Heart right ventricle (tissue), 16 donors: ENCODE results near the gene FGF14. TPM values are rescaled to one million over a fixed set of nuclear protein-coding genes. Genes with fewer than 3 reads are reported as not detected.

Experiments
- ATAC-seq, 8 donors: fragments of 200-7000 bp; cut with Tn5 transposase; one replicate each; pipeline ENCODE4 v1.9.1; 2020; ENCODE audit warnings: mild to moderate bottlenecking in 8 of 8, moderate library complexity in 8 of 8, moderate number of reproducible peaks in 1 of 8
- DNase-seq, 2 donors: peaks; one replicate each; pipeline ENCODE4 v3.0.0-alpha.2; 2020
- H3K27ac ChIP-seq, 10 donors: fragments of 200-600 bp; sonication (generic) in 2 of 10; one replicate each; pipeline versions ENCODE4 v1.5.0 to v1.8.0; 2020 to 2022; ENCODE audit warnings: mild to moderate bottlenecking in 3 of 10
- H3K27me3 ChIP-seq, 7 donors: fragments of 200-600 bp; one replicate each; pipeline ENCODE4 v1.8.0; 2021 to 2022; ENCODE audit warnings: mild to moderate bottlenecking in 2 of 7
- H3K36me3 ChIP-seq, 9 donors: fragments of 200-600 bp; sonication (generic) in 1 of 9; one replicate each; pipeline versions ENCODE4 v1.5.0 to v1.8.0; 2020 to 2022; ENCODE audit warnings: mild to moderate bottlenecking in 2 of 9
- H3K4me1 ChIP-seq, 9 donors: fragments of 200-600 bp; sonication (generic) in 1 of 9; one replicate each; pipeline versions ENCODE4 v1.5.0 to v1.8.0; 2020 to 2022; ENCODE audit warnings: mild to moderate bottlenecking in 4 of 9
- H3K4me3 ChIP-seq, 10 donors: fragments of 200-600 bp; sonication (generic) in 2 of 10; one replicate each; pipeline versions ENCODE4 v1.5.0 to v1.8.0; 2020 to 2022; ENCODE audit warnings: mild to moderate bottlenecking in 7 of 10, moderate library complexity in 2 of 10
- H3K9me3 ChIP-seq, 11 donors: fragments of 200-600 bp in 10 of 11; sonication (generic) in 2 of 11; one replicate each; pipeline versions ENCODE4 v1.5.0 to v1.8.0; 2013 to 2022; ENCODE audit warnings: mild to moderate bottlenecking in 2 of 11, control low read depth in 1 of 11, moderate library complexity in 1 of 11
- CTCF ChIP-seq, 9 donors: fragments of 200-600 bp; sonication (generic) in 2 of 9; IDR thresholded peaks; one replicate each; pipeline versions ENCODE4 v1.5.0 to v1.8.0; 2021 to 2022; ENCODE audit warnings: antibody characterized with exemption in 9 of 9, mild to moderate bottlenecking in 5 of 9, moderate library complexity in 1 of 9
- WGBS, 2 donors: extraction: QIAGEN DNeasy Blood & Tissue Kit; methylation state at CpG; one replicate each; pipeline ENCODE4 v1.1.7; 2013; ENCODE audit warnings: inconsistent platforms in 1 of 2; 5-methylcytosine and 5-hydroxymethylcytosine counted together
- intact Hi-C, 10 donors: fragments of 100-400 bp; cut with DNase I; formaldehyde crosslinking; loops; one replicate each; pipeline versions ENCODE4 v1.11.1 to v1.14.2; 2022
- microRNA-seq, 2 donors: library from miRNA; unstranded; fragments of <30 nt; microRNA quantifications; one replicate each; pipeline ENCODE4 v1.2.0, GENCODE V29; 2021
- polyA plus RNA-seq, 2 donors: library from polyadenylated mRNA; stranded (reverse); fragments of 200-250 nt; gene quantifications; one replicate each; pipeline ENCODE4 v1.2.3, GENCODE V29; 2013
- total RNA-seq, 10 donors: library from RNA; stranded (reverse); fragmentation: NEBNext Ultra II Directional in 3 of 10; extraction: Animal tissue kit (Norgen Biotek cat#: 25700) in 3 of 10; gene quantifications; one replicate each; pipeline versions ENCODE4 v1.2.1 to v1.2.4, GENCODE V29; 2021 to 2023
- donor health status: Arrhythmogenic right ventricular cardiomyopathy.
- donor health status: ischemic (EF 13 %, LVEDD 7.1; RV severe dilation, severe dysfunction).
- donor health status: healthy with polysubstance abuse.
- donor health status: DM: no; HTN: yes; CAD: no.
- donor health status: DM: no; HTN: no; CAD: no.
- donor health status: ischemic (EF 25% LVEDD 6.9; RV normal size, moderate dysfunction).
- donor health status: ischemic (EF 25% LVEDD 5.7; RV mildly dilated, moderate dysfunction).
- donor health status: healthy.
- donor health status: DM: yes; HTN: yes; CAD: no.
- donor health status: Ischemic cardiomyopathy.
- donor health status: ischemic (EF 35%, LVEDD 5.7; RV mildly dilated, moderate dysfunction).
- donor health status: nonischemic (EF 11% LVEDD 7.7; RV severe dilation, severe dysfunction).
- donor health status: DM: yes; HTN: yes; CAD: no.
- donor health status: PGD.
- donor health status: ischemic (EF 29% LVEDD 5.4; RV normal size, mild dysfunction).
- donor health status: nonischemic (EF 23%, LVEDD 6.1; RV moderate dilation, normal function).

FGF14 gene
- total and polyA plus RNA-seq, 12 donors, result 0.20 to 7.8 (median 5.3) TPM

GRCh38 chr13:101686003-101686402 is 715.8 kb downstream of the FGF14 start:
- no peaks in the 10 kb centered on the region for H3K4me1 ChIP-seq
- ATAC-seq (no peak), DNase-seq (no peak)
- no peak overlapping the region for H3K27ac ChIP-seq
- H3K36me3 ChIP-seq, result no peaks in the 10 kb centered on the region
- no peak for TF ChIP-seq CTCF (IDR thresholded peaks at IDR 0.05)
- intact Hi-C loops, result no loop called here
- H3K4me3 ChIP-seq, result no peak overlapping the region
- 88 to 98% methylated on average over 2 of the region's 2 CpGs for WGBS, 2 donors
- H3K27me3 ChIP-seq, result no peaks in the 10 kb centered on the region
- H3K9me3 ChIP-seq, result peaks cover 0 to 4% (median 0%) of the 10 kb centered on the region in 11 donors

GRCh38 chr13:101681834-101682233 is 720.0 kb downstream of the FGF14 start:
- H3K4me3 ChIP-seq, result no peak overlapping the region
- ATAC-seq, result no peak
- intact Hi-C loops, result no loop called here

GRCh38 chr13:101673360-101674105 is 728.3 kb downstream of the FGF14 start:
- Histone ChIP-seq H3K4me1 (no peaks in the 10 kb centered on the region), H3K27me3 (no peaks in the 10 kb centered on the region), H3K36me3 (no peaks in the 10 kb centered on the region), H3K27ac (no peak overlapping the region), H3K9me3 (peaks cover 0 to 4% (median 0%) of the 10 kb centered on the region in 11 donors), H3K4me3 (no peak overlapping the region)
- no peak for TF ChIP-seq CTCF (IDR thresholded peaks at IDR 0.05)
- 56 to 61% methylated on average over 4 of the region's 4 CpGs for WGBS, 2 donors
- intact Hi-C loops, result no loop called here
- no peak for ATAC-seq
- no peak for DNase-seq

More at GRCh38 chr13:101681834-101682233, 720.0 kb downstream of the FGF14 start:
- no peak for TF ChIP-seq CTCF (IDR thresholded peaks at IDR 0.05)
- no peaks in the 10 kb centered on the region for H3K27me3 ChIP-seq
- no peak for DNase-seq
- peaks cover 0 to 4% (median 0%) of the 10 kb centered on the region in 11 donors for H3K9me3 ChIP-seq
- no peak overlapping the region for H3K27ac ChIP-seq
- H3K36me3 ChIP-seq, result no peaks in the 10 kb centered on the region
- no peaks in the 10 kb centered on the region for H3K4me1 ChIP-seq

GRCh38 chr13:101661839-101662238 is 740.0 kb downstream of the FGF14 start:
- ATAC-seq (no peak), DNase-seq (no peak)
- Histone ChIP-seq H3K36me3 (peaks cover 0 to 2% (median 0%) of the 10 kb centered on the region in 9 donors), H3K4me1 (no peaks in the 10 kb centered on the region), H3K9me3 (peaks cover 0 to 14% (median 0%) of the 10 kb centered on the region in 11 donors), H3K27me3 (no peaks in the 10 kb centered on the region), H3K4me3 (no peak overlapping the region), H3K27ac (no peak overlapping the region)
- TF ChIP-seq CTCF (IDR thresholded peaks at IDR 0.05), result no peak
- intact Hi-C loops, result no loop called here
- WGBS, 2 donors, result 44 to 73% methylated on average over 4 of the region's 4 CpGs

Small RNA genes lying within 50 kb of the gene (microRNA-seq; reads per million reads assigned to microRNA genes)
- gene MIR2681, result 2.0 to 3.0 reads per million in 2 donors
- gene MIR4705, result 4.8 to 9.7 reads per million in 2 donors

Other genes with a start within 250 kb of the FGF14 start
- 10 to 100 TPM; 28.5 to 36.8 (median 32.6) TPM for gene TPP2, start 194.9 kb upstream of the FGF14 start, total RNA-seq
- 10 to 100 TPM; 13.2 to 19.5 TPM for gene TPP2, start 194.9 kb upstream of the FGF14 start, polyA plus RNA-seq